ENCODE results near the gene RNF148.

- no peak for TF ChIP-seq CTCF (IDR thresholded peaks at IDR 0.05)
- TF ChIP-seq EP300 (IDR thresholded peaks at IDR 0.05) = no peak
- TF ChIP-seq POLR2A (IDR thresholded peaks at IDR 0.05) = no peak
Observed at GRCh38 chr7:122710916-122711315, 8.2 kb upstream of the RNF148 start.
